GM20000 (cell line): ENCODE data around the gene FBXL17.
"Not testable (repeated sequence)": the region's sequence is repeated elsewhere in the genome, so short reads cannot be mapped to it uniquely, and the experiment has no call there.

Experiments used
- DNase-seq: peaks from one replicate; pipeline ENCODE4 v3.0.0; 2012; ENCODE audit warnings: low spot score
- TF ChIP-seq, protein P1 (sequence below): IDR thresholded peaks from 2 replicates; pipeline ENCODE4 v1.5.1; 2012; ENCODE audit warnings: mild to moderate bottlenecking, control low read depth; ENCODE audit errors: extremely low read depth, missing control alignments

FBXL17 gene

DNA sequence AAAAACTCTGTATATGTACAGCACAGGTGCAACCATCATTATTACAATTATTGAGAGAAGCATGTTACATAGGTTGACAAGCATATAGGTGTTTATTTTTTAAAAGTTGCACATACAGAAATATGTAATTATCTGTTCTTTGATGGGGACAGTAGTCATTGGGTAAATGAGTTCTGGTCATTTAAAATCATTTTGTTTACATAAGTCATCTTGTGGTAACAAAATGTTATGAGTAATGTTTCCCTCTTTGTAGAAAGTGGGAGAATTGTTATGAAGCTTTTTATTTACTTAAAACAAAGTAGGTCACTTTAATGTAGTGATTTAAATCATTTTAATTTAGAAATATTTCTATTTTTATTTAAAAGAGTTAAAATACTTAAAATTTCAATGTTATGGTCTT lies 33.8 kb upstream of the FBXL17 start:
- no peak for DNase-seq

DNA sequence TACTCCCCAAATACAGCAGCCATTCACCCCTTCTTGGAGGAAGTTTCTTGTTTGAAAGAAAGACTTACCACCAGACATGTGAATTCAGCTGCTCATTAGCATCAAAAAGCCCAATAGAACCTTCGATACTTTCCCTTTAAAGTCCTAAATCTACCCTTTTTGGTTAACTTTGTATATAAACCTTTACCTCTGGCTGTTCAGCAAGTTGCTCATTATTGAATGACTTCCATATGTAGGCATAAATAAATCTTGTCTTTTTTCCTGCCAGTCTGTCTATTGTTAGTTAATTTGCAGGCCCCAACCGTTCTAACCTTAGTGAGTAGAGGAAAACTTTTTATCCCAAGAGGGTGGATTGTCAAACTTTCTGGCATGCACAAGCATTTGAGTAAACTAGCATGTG lies 27.9 kb upstream of the FBXL17 start:
- no peak for DNase-seq
- TF ChIP-seq, protein P1, sequence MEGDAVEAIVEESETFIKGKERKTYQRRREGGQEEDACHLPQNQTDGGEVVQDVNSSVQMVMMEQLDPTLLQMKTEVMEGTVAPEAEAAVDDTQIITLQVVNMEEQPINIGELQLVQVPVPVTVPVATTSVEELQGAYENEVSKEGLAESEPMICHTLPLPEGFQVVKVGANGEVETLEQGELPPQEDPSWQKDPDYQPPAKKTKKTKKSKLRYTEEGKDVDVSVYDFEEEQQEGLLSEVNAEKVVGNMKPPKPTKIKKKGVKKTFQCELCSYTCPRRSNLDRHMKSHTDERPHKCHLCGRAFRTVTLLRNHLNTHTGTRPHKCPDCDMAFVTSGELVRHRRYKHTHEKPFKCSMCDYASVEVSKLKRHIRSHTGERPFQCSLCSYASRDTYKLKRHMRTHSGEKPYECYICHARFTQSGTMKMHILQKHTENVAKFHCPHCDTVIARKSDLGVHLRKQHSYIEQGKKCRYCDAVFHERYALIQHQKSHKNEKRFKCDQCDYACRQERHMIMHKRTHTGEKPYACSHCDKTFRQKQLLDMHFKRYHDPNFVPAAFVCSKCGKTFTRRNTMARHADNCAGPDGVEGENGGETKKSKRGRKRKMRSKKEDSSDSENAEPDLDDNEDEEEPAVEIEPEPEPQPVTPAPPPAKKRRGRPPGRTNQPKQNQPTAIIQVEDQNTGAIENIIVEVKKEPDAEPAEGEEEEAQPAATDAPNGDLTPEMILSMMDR, result no peak

More for the DNA sequence above, 33.8 kb upstream of the FBXL17 start:
- TF ChIP-seq, protein P1, result no peak

DNA sequence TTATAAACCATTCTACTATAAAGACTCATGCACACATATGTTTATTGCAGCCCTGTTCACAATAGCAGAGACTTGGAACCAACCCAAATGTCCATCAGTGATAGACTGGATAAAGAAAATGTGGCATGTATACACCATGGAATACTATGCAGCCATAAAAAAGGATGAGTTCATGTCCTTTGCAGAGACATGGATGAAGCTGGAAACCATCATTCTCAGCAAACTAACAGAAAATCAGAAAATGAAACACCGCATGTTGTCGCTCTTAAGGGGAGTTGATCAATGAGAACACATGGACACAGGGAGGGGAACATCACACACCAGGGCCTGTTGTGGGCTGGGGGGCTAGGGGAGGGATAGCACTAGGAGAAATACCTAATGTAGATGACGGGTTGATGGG lies 23.3 kb upstream of the FBXL17 start:
- DNase-seq, result not testable (repeated sequence)

- no peak for DNase-seq
- TF ChIP-seq, protein P1, result no peak
These were observed 17.1 kb upstream of the FBXL17 start for GRCh38 chr5:108398964-108399363.

- not testable (repeated sequence) for DNase-seq
These were observed 14.9 kb upstream of the FBXL17 start for GRCh38 chr5:108396837-108397236.

GRCh38 chr5:108387758-108388157 lies 5.9 kb upstream of the FBXL17 start:
- TF ChIP-seq, protein P1, result no peak
- no peak for DNase-seq

DNA sequence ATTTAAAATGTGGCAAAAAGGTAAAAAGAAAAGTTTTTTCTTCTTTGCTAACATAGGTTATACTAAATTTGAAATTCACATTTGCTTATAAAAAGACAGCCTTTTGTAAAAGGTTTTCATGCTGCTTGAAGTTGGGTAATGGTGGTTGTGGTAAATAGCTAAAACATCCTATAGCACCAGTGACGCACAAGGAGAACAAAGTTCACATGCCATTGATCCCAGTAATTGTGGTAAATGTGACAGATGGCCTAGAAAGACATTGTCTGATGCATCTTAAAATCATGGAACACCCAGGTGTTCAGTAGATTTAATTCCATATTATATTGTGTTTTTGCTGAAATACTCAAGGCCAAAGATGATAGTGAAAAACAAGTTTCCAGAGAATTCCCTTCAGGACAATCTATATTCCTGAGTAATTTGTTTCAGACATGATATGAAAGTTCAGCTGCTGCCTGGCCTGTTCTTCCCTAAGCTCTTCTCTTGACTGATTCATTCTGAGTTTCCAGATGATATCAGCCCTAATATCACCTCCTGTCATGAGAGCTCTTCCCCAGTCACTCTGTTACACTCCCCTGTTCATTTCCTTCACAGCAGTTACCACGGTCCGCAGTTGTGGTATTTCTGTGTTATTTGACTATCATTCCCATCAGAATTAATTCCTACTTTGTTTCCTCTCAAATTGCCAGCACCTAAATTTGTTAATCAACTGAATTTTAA lies 4.6 kb upstream of the FBXL17 start:
- TF ChIP-seq, protein P1, result no peak
- no peak for DNase-seq

DNA sequence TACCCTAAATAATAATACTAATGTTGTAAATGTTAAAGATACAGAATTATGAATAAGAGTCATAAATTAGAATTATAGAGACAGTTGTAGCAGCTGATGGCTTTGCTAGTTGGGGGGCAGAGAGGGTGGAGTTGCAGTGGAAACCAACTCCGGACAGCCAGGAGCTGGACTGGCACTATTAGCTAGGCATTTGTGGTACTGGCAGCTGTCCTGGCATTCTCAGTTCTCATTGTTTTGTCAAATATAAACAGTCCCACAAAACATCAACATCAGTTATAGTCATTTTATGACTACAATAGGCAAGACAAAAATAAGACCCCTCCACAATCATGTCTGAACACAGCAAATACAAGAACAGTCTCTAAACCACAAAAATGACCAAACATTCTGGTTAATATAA lies 2.8 kb upstream of the FBXL17 start:
- no peak for DNase-seq
- TF ChIP-seq, protein P1, result no peak
